Liver (tissue), 9 donors: Measurements from ENCODE around the gene HS3ST2. TPM values are rescaled to one million over a fixed set of nuclear protein-coding genes. Genes with fewer than 3 reads are reported as not detected.

Experiments
- DNase-seq: peaks from one replicate; pipeline ENCODE4 v3.0.0-alpha.2; 2017; ENCODE audit warnings: low spot score
- H3K27ac ChIP-seq, 2 donors: one replicate each; pipeline ENCODE4 v1.7.0; 2013; ENCODE audit warnings: inconsistent platforms in 2 of 2, low read length in 2 of 2, control low read depth in 1 of 2, low read depth in 1 of 2, mild to moderate bottlenecking in 1 of 2
- H3K27me3 ChIP-seq, 4 donors: one replicate each; pipeline versions ENCODE4 v1.6.1 to v1.7.0; 2013; ENCODE audit warnings: low read length in 3 of 4, inconsistent platforms in 1 of 4, mild to moderate bottlenecking in 1 of 4, moderate library complexity in 1 of 4; ENCODE audit not compliant: control insufficient read depth in 4 of 4, insufficient read depth in 4 of 4
- H3K36me3 ChIP-seq, 4 donors: one replicate each; pipeline versions ENCODE4 v1.6.1 to v1.7.0; 2013; ENCODE audit warnings: low read length in 3 of 4, mild to moderate bottlenecking in 3 of 4, low read depth in 1 of 4, moderate library complexity in 1 of 4; ENCODE audit not compliant: control insufficient read depth in 4 of 4, insufficient read depth in 3 of 4
- H3K4me1 ChIP-seq, 4 donors: one replicate each; pipeline versions ENCODE4 v1.6.1 to v1.7.0; 2013; ENCODE audit warnings: low read length in 3 of 4, mild to moderate bottlenecking in 3 of 4, moderate library complexity in 1 of 4; ENCODE audit not compliant: control insufficient read depth in 4 of 4, insufficient read depth in 4 of 4
- H3K4me3 ChIP-seq, 3 donors: one replicate each; pipeline versions ENCODE4 v1.6.1 to v1.7.0; 2013; ENCODE audit warnings: low read length in 3 of 3, control low read depth in 1 of 3, low read depth in 1 of 3, mild to moderate bottlenecking in 1 of 3
- H3K9ac ChIP-seq, 2 donors: one replicate each; pipeline ENCODE4 v1.7.0; 2013; ENCODE audit warnings: low read length in 2 of 2, mild to moderate bottlenecking in 2 of 2, moderate library complexity in 2 of 2, control low read depth in 1 of 2, low read depth in 1 of 2
- H3K9me3 ChIP-seq, 4 donors: one replicate each; pipeline versions ENCODE4 v1.6.1 to v1.7.0; 2013; ENCODE audit warnings: low read length in 3 of 4; ENCODE audit not compliant: control insufficient read depth in 4 of 4
- EGR1 ChIP-seq, 2 donors: IDR thresholded peaks; 2 replicates each; pipeline ENCODE4 v1.6.1; 2016 to 2018; ENCODE audit warnings: antibody characterized with exemption in 2 of 2, low read depth in 2 of 2
- FOXA1 ChIP-seq: IDR thresholded peaks from 2 replicates; pipeline ENCODE4 v1.6.1; 2016; ENCODE audit warnings: antibody characterized with exemption
- FOXA2 ChIP-seq: IDR thresholded peaks from 2 replicates; pipeline ENCODE4 v1.6.1; 2016; ENCODE audit warnings: antibody characterized with exemption
- GABPA ChIP-seq, 2 donors: IDR thresholded peaks in 1 of 2; conservative IDR thresholded peaks in 1 of 2; 2 replicates each; pipeline ENCODE4 v1.6.1; 2016; ENCODE audit warnings: antibody characterized with exemption in 2 of 2, mild to moderate bottlenecking in 1 of 2, moderate library complexity in 1 of 2
- HNF4A ChIP-seq, 2 donors: conservative IDR thresholded peaks; 2 replicates each; pipeline ENCODE4 v1.6.1; 2016; ENCODE audit warnings: antibody characterized with exemption in 2 of 2, mild to moderate bottlenecking in 2 of 2
- HNF4G ChIP-seq: IDR thresholded peaks from 2 replicates; pipeline ENCODE4 v1.6.1; 2016; ENCODE audit warnings: antibody characterized with exemption
- JUND ChIP-seq, 2 donors: IDR thresholded peaks; 2 replicates each; pipeline ENCODE4 v1.6.1; 2016; ENCODE audit warnings: antibody characterized with exemption in 2 of 2
- NR2F2 ChIP-seq: IDR thresholded peaks from 2 replicates; pipeline ENCODE4 v1.6.1; 2016; ENCODE audit warnings: antibody characterized with exemption
- RXRA ChIP-seq, 2 donors: IDR thresholded peaks; 2 replicates each; pipeline ENCODE4 v1.6.1; 2017 to 2018; ENCODE audit warnings: antibody characterized with exemption in 2 of 2, mild to moderate bottlenecking in 1 of 2
- TAF1 ChIP-seq: conservative IDR thresholded peaks from 2 replicates; pipeline ENCODE4 v1.6.1; 2016; ENCODE audit warnings: antibody characterized with exemption, mild to moderate bottlenecking
- YY1 ChIP-seq: IDR thresholded peaks from 2 replicates; pipeline ENCODE4 v1.6.1; 2016; ENCODE audit warnings: antibody characterized with exemption, mild to moderate bottlenecking
- WGBS: extraction: QIAGEN DNeasy Blood & Tissue Kit; methylation state at CpG from one replicate; pipeline ENCODE4 v1.1.7; 2013; 5-methylcytosine and 5-hydroxymethylcytosine counted together
- polyA plus RNA-seq, 2 donors: library from polyadenylated mRNA; stranded (reverse) in 1 of 2; unstranded in 1 of 2; fragments of 200-250 nt in 1 of 2; fragments of >200 nt in 1 of 2; fragmentation: Nextera tagmentation in 1 of 2; extraction: Ambion mirVana in 1 of 2; gene quantifications; one replicate each; pipeline versions ENCODE4 v1.2.1 to v1.2.3, GENCODE V29; 2013 to 2015
- total RNA-seq, 2 donors: library from RNA; depleted of rRNA; stranded (reverse); fragments of >200 nt; gene quantifications; one replicate each; pipeline ENCODE4 v1.2.3, GENCODE V29; 2014
- TF ChIP-seq, protein P1 (sequence below): IDR thresholded peaks from 2 replicates; pipeline ENCODE4 v1.6.1; 2016; ENCODE audit warnings: antibody characterized with exemption, mild to moderate bottlenecking
- TF ChIP-seq, protein P2 (sequence below): IDR thresholded peaks from 2 replicates; pipeline ENCODE4 v1.6.1; 2016; ENCODE audit warnings: antibody characterized with exemption
- TF ChIP-seq, protein P3 (sequence below): IDR thresholded peaks from 2 replicates; pipeline ENCODE4 v1.6.1; 2016; ENCODE audit warnings: antibody characterized with exemption
- TF ChIP-seq, protein P4 (sequence below): fragments of 150-350 bp; IDR thresholded peaks from 2 replicates; pipeline ENCODE4 v1.5.1; 2017; ENCODE audit warnings: improper control_type of control experiment, low read depth, low read length; ENCODE audit not compliant: missing input control
- TF ChIP-seq, protein P5 (sequence below): IDR thresholded peaks from 2 replicates; pipeline ENCODE4 v1.6.1; 2016; ENCODE audit warnings: antibody characterized with exemption
- donor health status: healthy.
- donor health status: healthy.
- donor health status: healthy.
- donor health status: healthy.
- donor health status: healthy.

HS3ST2 gene
- total and polyA plus RNA-seq, 4 donors: 0.08 to 0.14 (median 0.09) TPM; not detected in 1

DNA sequence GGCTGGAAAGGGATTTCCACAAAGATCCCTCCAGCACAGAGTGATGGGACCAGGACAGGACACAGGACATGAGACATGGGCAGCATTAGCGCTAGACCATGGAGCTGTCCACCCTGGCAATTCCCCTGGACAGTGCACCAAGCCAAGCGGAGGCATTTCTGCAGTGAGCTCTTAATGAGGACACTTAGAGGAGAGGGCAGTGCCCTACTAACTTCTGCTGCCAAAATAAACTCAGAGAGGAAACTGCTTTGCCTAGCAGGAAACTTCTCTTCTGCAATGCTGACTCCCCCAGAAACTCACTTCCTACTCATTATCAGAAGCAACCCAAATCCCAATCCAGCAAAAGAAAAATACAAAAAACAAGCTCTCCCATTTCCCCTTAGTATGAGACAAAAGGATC is 119.2 kb downstream of the HS3ST2 start:
- Histone ChIP-seq H3K4me1 (peaks cover 0 to 2% (median 0%) of the 10 kb centered on the region in 4 donors), H3K9me3 (no peaks in the 10 kb centered on the region), H3K27ac (no peak overlapping the region), H3K9ac (no peak overlapping the region), H3K27me3 (peaks cover 0 to 3% (median 0%) of the 10 kb centered on the region in 4 donors), H3K4me3 (no peak overlapping the region), H3K36me3 (no peaks in the 10 kb centered on the region)
- DNase-seq: no peak
- TF ChIP-seq RXRA (IDR thresholded peaks at IDR 0.05) (no peak), EGR1 (IDR thresholded peaks at IDR 0.05; ENCODE audit: low read depth in 2 of 2) (no peak), JUND (IDR thresholded peaks at IDR 0.05) (no peak), FOXA1 (no peak), NR2F2 (peak; percentile 53)
- TF ChIP-seq, protein P1, sequence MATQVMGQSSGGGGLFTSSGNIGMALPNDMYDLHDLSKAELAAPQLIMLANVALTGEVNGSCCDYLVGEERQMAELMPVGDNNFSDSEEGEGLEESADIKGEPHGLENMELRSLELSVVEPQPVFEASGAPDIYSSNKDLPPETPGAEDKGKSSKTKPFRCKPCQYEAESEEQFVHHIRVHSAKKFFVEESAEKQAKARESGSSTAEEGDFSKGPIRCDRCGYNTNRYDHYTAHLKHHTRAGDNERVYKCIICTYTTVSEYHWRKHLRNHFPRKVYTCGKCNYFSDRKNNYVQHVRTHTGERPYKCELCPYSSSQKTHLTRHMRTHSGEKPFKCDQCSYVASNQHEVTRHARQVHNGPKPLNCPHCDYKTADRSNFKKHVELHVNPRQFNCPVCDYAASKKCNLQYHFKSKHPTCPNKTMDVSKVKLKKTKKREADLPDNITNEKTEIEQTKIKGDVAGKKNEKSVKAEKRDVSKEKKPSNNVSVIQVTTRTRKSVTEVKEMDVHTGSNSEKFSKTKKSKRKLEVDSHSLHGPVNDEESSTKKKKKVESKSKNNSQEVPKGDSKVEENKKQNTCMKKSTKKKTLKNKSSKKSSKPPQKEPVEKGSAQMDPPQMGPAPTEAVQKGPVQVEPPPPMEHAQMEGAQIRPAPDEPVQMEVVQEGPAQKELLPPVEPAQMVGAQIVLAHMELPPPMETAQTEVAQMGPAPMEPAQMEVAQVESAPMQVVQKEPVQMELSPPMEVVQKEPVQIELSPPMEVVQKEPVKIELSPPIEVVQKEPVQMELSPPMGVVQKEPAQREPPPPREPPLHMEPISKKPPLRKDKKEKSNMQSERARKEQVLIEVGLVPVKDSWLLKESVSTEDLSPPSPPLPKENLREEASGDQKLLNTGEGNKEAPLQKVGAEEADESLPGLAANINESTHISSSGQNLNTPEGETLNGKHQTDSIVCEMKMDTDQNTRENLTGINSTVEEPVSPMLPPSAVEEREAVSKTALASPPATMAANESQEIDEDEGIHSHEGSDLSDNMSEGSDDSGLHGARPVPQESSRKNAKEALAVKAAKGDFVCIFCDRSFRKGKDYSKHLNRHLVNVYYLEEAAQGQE: no peak
- 35% methylated on average over 2 of the region's 2 CpGs for WGBS

DNA sequence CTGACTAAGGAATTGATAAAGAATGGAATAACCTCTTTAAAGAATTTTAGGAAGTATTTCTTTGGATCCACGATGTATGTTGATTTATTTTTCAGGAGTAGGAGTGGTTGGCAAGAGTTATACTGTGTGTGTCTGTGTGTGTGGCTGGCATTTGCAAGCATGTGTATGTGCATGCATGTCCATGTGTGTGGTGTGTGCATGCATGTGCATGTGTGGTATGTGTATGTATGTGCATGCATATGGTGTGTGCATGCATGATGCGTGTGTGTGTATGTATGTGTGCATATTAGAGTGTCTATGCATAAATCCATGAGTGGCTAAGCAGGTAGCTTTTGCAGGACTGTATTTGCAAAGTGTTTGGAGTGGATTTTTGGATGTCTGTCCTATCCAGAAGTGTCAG is 120.8 kb downstream of the HS3ST2 start:
- WGBS: 79% methylated on average over 2 of the region's 2 CpGs
- no peak overlapping the region for H3K27ac ChIP-seq
- H3K9me3 ChIP-seq: no peaks in the 10 kb centered on the region
- H3K4me1 ChIP-seq: peaks cover 0 to 2% (median 0%) of the 10 kb centered on the region in 4 donors
- H3K27me3 ChIP-seq: peaks cover 0 to 3% (median 0%) of the 10 kb centered on the region in 4 donors
- no peak overlapping the region for H3K4me3 ChIP-seq
- no peak overlapping the region for H3K9ac ChIP-seq
- TF ChIP-seq YY1: no peak
- no peak for TF ChIP-seq JUND (IDR thresholded peaks at IDR 0.05)
- no peak for TF ChIP-seq HNF4G
- no peak for TF ChIP-seq NR2F2
- no peak for TF ChIP-seq TAF1
- TF ChIP-seq HNF4A (conservative IDR thresholded peaks at IDR 0.05): no peak
- TF ChIP-seq, protein P2, sequence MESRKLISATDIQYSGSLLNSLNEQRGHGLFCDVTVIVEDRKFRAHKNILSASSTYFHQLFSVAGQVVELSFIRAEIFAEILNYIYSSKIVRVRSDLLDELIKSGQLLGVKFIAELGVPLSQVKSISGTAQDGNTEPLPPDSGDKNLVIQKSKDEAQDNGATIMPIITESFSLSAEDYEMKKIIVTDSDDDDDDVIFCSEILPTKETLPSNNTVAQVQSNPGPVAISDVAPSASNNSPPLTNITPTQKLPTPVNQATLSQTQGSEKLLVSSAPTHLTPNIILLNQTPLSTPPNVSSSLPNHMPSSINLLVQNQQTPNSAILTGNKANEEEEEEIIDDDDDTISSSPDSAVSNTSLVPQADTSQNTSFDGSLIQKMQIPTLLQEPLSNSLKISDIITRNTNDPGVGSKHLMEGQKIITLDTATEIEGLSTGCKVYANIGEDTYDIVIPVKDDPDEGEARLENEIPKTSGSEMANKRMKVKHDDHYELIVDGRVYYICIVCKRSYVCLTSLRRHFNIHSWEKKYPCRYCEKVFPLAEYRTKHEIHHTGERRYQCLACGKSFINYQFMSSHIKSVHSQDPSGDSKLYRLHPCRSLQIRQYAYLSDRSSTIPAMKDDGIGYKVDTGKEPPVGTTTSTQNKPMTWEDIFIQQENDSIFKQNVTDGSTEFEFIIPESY: no peak
- no peak for TF ChIP-seq RXRA (IDR thresholded peaks at IDR 0.05)
- TF ChIP-seq EGR1 (IDR thresholded peaks at IDR 0.05; ENCODE audit: low read depth in 2 of 2): no peak
- no peak for TF ChIP-seq FOXA1
- H3K36me3 ChIP-seq: no peaks in the 10 kb centered on the region
- DNase-seq: no peak

DNA sequence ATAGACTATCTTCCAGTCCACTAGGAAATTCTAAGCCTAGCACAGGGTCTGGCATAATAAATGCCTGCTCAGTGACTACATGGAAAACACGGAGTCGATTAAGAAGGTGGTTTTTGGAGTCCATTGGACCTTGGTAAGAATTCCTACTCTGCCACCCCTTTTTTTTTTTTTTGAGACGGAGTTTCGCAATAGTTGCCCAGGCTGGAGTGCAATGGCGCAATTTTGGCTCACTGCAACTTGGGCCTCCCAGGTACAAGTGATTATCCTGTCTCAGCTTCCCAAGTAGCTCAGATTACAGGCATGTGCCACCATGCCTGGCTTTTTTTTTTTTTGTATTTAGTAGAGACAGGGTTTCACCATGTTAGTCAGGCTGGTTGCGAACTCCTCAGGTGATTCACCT is 123.2 kb downstream of the HS3ST2 start:
- H3K9ac ChIP-seq: no peak overlapping the region
- no peak overlapping the region for H3K4me3 ChIP-seq
- H3K27me3 ChIP-seq: peaks cover 0 to 1% (median 0%) of the 10 kb centered on the region in 4 donors
- H3K27ac ChIP-seq: no peak overlapping the region
- WGBS: 66% methylated on average over 6 of the region's 6 CpGs
- H3K4me1 ChIP-seq: peaks cover 0 to 2% (median 0%) of the 10 kb centered on the region in 4 donors
- H3K36me3 ChIP-seq: no peaks in the 10 kb centered on the region
- DNase-seq: no peak
- no peaks in the 10 kb centered on the region for H3K9me3 ChIP-seq
- TF ChIP-seq, protein P3, sequence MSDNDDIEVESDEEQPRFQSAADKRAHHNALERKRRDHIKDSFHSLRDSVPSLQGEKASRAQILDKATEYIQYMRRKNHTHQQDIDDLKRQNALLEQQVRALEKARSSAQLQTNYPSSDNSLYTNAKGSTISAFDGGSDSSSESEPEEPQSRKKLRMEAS: no peak
- TF ChIP-seq EGR1 (IDR thresholded peaks at IDR 0.05; ENCODE audit: low read depth in 2 of 2): no peak
- no peak for TF ChIP-seq YY1
- no peak for TF ChIP-seq TAF1
- no peak for TF ChIP-seq FOXA2
- no peak for TF ChIP-seq GABPA (IDR thresholded peaks at IDR 0.05 in 1 of 2, conservative IDR thresholded peaks at IDR 0.05 in 1 of 2)
- TF ChIP-seq, protein P4, sequence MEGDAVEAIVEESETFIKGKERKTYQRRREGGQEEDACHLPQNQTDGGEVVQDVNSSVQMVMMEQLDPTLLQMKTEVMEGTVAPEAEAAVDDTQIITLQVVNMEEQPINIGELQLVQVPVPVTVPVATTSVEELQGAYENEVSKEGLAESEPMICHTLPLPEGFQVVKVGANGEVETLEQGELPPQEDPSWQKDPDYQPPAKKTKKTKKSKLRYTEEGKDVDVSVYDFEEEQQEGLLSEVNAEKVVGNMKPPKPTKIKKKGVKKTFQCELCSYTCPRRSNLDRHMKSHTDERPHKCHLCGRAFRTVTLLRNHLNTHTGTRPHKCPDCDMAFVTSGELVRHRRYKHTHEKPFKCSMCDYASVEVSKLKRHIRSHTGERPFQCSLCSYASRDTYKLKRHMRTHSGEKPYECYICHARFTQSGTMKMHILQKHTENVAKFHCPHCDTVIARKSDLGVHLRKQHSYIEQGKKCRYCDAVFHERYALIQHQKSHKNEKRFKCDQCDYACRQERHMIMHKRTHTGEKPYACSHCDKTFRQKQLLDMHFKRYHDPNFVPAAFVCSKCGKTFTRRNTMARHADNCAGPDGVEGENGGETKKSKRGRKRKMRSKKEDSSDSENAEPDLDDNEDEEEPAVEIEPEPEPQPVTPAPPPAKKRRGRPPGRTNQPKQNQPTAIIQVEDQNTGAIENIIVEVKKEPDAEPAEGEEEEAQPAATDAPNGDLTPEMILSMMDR: no peak
- TF ChIP-seq NR2F2: no peak
- TF ChIP-seq, protein P5, sequence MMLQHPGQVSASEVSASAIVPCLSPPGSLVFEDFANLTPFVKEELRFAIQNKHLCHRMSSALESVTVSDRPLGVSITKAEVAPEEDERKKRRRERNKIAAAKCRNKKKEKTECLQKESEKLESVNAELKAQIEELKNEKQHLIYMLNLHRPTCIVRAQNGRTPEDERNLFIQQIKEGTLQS: no peak
- TF ChIP-seq, protein P1: no peak
- TF ChIP-seq RXRA (IDR thresholded peaks at IDR 0.05): no peak
